HG02970 (cell line): ENCODE measurements around the gene CNGB1.
"Not testable (repeated sequence)": the region's sequence is repeated elsewhere in the genome, so short reads cannot be mapped to it uniquely, and the experiment has no call there.

Experiments
- ATAC-seq: cut with Tn5 transposase; IDR thresholded peaks from one replicate; pipeline ENCODE4 v1.9.1; 2021; ENCODE audit warnings: mild to moderate bottlenecking, moderate library complexity, moderate number of reproducible peaks; ENCODE audit not compliant: unreplicated experiment, low FRiP score

The CNGB1 gene

GRCh38 chr16:57970970-57971369 is at the start of gene CNGB1:
Gene CNGB1 (minus strand): TSS chr16:57971128. CDS start chr16:57967286, 3,842 bp downstream.
- ATAC-seq = no peak

DNA sequence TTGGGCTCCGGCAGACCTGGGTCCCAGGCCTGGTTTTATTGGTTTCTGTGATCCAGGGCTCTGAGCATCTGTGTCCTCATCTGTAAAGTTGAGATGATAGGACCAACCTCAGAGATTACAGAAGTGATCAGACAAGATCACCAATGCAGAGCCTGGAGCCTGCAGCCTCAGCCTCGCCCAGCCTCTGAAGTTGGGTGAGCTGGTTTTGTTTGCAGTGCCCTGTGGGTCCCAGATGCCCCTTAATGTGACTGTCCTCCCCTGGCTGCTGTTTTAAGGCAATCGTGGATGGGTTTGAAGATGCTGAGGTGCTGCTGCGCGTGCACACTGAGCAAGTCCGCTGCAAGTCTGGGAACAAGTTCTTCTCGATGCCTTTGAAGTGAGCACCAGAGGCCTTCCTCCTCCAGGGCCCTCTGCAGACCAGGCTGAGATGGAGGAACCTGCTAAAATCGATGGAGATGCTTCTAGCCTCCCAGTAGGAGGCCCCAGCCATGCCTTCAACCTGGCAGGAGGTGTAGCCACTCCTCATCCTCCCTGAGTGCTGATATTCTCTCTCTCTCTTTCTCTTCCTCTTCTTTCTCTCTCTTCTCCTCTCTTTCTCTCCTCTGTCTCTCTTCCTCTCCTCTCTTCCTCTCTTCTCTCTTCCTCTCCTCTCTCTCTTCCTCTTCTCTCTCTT is 49.1 kb upstream of the CNGB1 start:
- ATAC-seq = no peak

- no peak for ATAC-seq
Measured at GRCh38 chr16:58018803-58019202, 47.9 kb upstream of the CNGB1 start.

DNA sequence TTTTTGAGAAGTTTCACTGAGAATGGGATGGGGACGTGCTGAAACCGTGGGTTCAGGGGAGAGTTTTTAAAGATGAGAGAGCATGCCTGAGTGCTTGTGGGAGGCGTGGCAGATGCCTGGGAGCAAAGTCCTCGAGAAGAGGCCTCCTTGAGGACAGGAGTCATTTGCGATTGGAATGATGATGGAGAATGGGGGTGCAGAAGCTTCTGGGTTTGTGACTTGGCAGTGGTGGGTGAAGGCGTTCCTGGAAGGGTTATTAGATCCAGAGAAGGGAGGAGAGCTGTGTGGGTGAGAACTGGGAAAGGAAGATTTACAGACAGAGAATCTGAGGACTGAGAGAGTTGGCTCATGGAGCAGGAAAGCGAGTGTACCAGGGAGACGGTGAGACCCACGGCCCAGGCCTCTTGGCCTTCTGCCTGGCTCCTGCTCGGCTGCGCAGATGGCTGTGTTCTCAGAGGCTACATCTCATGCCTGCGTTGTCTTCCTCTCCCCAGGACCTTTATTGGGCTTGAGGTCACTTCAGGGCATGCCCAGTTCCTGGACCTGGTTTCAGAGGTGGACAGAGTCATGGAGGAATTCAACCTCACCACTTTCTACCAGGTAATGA is 46.0 kb upstream of the CNGB1 start:
- ATAC-seq = no peak

DNA sequence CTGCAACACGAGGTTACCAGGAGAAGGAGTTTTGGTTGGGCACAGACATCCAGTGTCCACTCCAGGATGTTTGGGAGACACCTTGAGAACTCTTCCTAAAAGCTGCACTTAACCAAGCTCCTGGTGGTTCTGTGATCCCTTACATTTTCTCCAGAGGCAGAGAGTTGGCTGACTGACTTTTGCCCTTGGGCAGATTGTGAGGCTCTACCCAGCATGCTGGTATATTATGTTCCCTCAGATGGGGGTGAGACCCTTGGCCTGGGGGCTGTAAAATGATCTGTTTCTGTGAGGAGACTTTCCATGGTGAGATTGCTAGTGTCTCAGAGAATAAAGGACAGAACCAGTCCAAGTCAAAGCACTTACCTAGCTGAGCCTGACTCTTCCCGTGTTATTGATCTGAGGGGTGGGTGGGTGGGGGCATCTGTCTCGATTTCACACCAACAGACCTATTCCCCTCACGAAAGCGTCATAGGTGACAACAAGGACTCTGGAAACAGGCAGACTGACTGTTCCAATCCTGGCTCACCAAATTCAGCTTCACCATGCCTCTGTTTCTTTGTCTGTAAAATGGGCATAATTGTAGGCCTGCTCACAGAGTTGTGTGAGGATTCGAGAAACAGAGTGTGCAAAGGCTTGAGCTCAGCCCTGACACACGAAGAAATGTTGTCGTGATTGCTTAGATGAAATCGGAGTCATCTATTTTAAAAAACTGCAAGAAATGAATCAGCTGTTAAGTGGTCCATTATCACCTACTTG is 42.5 kb upstream of the CNGB1 start:
- no peak for ATAC-seq

DNA sequence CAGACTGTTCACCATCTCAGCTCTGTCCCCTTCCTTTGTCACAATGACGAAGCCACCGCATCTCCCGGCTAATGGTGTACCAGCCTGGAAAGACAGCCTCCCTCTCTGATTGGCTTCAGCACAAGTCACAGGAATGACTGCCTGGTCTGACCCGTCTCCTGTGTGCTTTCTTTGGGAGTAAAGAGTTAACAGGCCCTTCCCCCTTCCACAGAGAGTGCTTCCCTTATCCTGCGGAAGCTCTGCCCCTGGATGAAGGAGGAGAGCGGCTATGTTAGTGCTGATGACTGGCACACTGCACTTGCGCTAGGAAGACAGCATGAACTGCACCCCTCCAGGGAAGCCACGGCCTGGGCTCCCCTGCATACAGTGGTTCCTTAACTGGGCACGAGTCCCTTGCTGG is 41.6 kb upstream of the CNGB1 start:
- no peak for ATAC-seq

DNA sequence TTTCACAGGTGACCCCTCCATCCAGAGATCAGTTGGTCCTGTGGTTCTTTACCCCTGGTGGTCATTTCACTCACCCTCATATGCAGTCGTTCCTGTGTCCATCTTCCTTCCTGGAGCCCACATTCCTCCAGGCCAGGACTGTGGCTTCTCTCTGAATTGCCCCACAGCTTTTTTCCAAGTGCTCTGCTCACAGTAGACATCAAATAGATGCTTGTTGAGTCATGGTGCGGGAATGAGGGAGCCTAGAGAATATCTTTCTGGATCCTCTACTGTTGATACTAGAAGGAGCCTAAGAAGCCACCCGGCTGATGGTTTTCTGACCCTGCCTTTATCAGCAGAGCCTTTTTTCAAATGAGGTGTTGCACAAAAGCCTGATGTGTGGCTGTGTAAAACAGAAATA is 40.7 kb upstream of the CNGB1 start:
- no peak for ATAC-seq

DNA sequence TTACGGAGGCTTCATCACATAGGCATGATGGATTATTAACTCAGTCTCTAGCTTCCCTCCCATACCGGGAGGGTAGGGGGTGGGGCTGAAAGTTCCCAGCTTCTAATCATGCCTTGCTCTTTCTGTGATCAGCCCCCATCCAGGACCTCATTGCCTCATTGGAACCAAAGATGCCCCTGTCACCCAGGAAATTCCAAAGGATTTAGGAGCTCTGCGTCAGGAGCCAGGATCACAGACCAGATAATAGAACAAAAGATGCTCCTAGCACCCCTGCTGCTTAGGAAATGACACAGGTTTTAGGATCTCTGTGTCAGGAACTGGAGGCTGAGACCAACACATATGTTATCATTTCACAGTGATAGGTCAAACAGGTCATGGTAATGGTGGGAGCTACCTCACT is 40.0 kb upstream of the CNGB1 start:
- no peak for ATAC-seq

DNA sequence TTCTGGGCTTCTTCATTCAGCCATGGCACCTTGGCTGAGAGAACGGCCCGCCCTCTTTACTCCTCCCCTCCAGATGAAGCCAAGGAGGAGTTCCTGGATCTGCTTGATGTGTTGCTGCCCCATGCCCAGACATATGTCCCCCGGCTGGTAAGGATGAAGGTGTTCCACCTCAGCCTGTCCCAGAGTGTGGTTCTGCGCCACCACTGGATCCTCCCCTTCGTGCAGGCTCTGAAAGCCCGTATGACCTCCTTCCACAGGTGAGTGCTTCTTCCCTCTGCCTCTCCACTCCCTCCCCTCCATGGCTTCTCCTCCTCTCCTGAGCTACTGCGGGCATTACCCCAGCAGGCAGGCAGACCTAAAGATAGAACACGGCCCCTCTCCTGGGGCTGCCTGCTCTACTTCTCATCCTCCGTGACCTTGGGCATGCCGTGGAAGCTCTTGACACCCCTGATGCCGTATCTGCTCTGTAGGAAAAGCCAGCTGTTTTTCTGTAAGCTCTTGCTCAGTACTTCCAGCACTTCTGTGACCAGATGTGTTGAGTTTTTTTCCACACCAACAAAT is 39.0 kb upstream of the CNGB1 start:
- no peak for ATAC-seq

- not testable (repeated sequence) for ATAC-seq
Measured at GRCh38 chr16:58004736-58005135, 33.8 kb upstream of the CNGB1 start.

- no peak for ATAC-seq
Measured at GRCh38 chr16:58002936-58003335, 32.0 kb upstream of the CNGB1 start.

- no peak for ATAC-seq
Measured at GRCh38 chr16:58002416-58002800, 31.5 kb upstream of the CNGB1 start.

- ATAC-seq = no peak
Measured at GRCh38 chr16:58001781-58002415, 31.0 kb upstream of the CNGB1 start.

GRCh38 chr16:58000706-58001676 is 30.1 kb upstream of the CNGB1 start, which contains the start of gene USB1:
Gene USB1 (plus strand): TSS chr16:58001407. CDS start chr16:58001484, 77 bp downstream.
- ATAC-seq = peak; percentile 67

GRCh38 chr16:57999971-58000705 is 29.2 kb upstream of the CNGB1 start, which contains the start of gene ZNF319:
Gene ZNF319 (minus strand): TSS chr16:58000672. CDS start chr16:57998265, 2,407 bp downstream.
- ATAC-seq = no peak

- ATAC-seq = no peak
Measured at GRCh38 chr16:57999366-57999970, 28.5 kb upstream of the CNGB1 start.

DNA sequence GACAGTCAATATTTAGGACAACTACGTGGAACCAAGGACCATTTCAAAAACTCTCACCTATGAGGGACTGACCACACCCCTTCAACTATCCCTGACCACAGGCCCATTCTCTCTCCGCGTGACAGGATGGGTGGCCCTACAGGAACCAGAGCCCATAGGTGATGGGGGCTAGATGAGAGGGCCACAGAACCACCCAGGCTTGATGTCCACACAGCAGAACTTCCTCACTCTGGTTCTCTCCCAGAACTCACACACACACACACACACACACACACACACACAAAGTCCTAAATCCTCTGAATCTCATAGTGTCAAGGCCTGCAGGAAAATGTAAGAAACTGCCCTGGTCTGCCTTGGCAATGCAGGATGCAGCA is 28.1 kb upstream of the CNGB1 start:
- ATAC-seq = no peak

DNA sequence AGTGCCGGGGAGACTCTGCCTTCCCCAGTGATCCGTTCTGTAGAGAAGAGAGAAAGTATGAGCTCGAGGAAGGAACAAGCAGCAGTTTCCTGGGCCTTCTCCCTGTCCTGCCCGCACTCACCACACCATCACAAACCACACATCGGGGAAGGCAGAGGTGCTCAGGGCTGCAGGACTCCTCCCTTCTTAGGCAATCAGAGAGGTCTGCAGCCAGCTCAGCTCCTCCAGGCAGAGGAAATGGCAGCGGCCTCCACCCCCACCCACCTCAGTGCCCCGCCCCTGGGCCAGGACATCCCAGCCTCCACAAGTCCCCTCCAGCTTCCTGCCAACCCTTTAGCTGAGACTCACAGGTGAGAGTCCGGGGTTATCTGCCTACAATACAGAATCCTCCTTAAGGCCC is 27.6 kb upstream of the CNGB1 start:
- no peak for ATAC-seq
